H9 (cell line): Measurements from ENCODE around the gene NDE1. TPM values are rescaled to one million over a fixed set of nuclear protein-coding genes. Genes with fewer than 3 reads are reported as not detected.

Experiments used
- DNase-seq: peaks from one replicate; pipeline ENCODE4 v3.0.0-alpha.2; 2017
- H2AFZ ChIP-seq: one replicate; pipeline ENCODE4 v1.6.1; 2013; ENCODE audit warnings: mild to moderate bottlenecking, low read length, control low read depth, moderate library complexity
- H2AK5ac ChIP-seq: 2 replicates; pipeline ENCODE4 v1.6.1; 2013; ENCODE audit warnings: low read length, control low read depth, mixed read lengths; ENCODE audit not compliant: insufficient read length
- H2BK120ac ChIP-seq: one replicate; pipeline ENCODE4 v1.6.1; 2013; ENCODE audit warnings: low read depth, mild to moderate bottlenecking, low read length, control low read depth, inconsistent platforms; ENCODE audit not compliant: poor library complexity, severe bottlenecking
- H2BK12ac ChIP-seq: 2 replicates; pipeline ENCODE4 v1.6.1; 2013; ENCODE audit warnings: low read length, control low read depth, mixed read lengths, low read depth; ENCODE audit not compliant: insufficient read length
- H2BK15ac ChIP-seq: 2 replicates; pipeline ENCODE4 v1.6.1; 2013; ENCODE audit warnings: low read depth, low read length, control low read depth
- H2BK20ac ChIP-seq: one replicate; pipeline ENCODE4 v1.6.1; 2013; ENCODE audit warnings: low read depth, mild to moderate bottlenecking, low read length, control low read depth, inconsistent platforms; ENCODE audit not compliant: poor library complexity, severe bottlenecking
- H2BK5ac ChIP-seq: 2 replicates; pipeline ENCODE4 v1.6.1; 2013; ENCODE audit warnings: low read length, control low read depth, mixed read lengths; ENCODE audit not compliant: insufficient read length
- H3K14ac ChIP-seq: 2 replicates; pipeline ENCODE4 v1.6.1; 2013; ENCODE audit warnings: low read length, control low read depth; ENCODE audit not compliant: insufficient read depth
- H3K18ac ChIP-seq: 2 replicates; pipeline ENCODE4 v1.6.1; 2013; ENCODE audit warnings: low read depth, mild to moderate bottlenecking, mixed read lengths, low read length, control low read depth; ENCODE audit not compliant: insufficient read length
- H3K23ac ChIP-seq: 2 replicates; pipeline ENCODE4 v1.6.1; 2013; ENCODE audit warnings: low read length, control low read depth, mixed read lengths, low read depth; ENCODE audit not compliant: insufficient read length
- H3K23me2 ChIP-seq: 2 replicates; pipeline ENCODE4 v1.6.1; 2013; ENCODE audit warnings: low read depth, mild to moderate bottlenecking, mixed read lengths, low read length, control low read depth; ENCODE audit not compliant: insufficient read length, poor library complexity, severe bottlenecking
- H3K27ac ChIP-seq: 2 replicates; pipeline ENCODE4 v1.5.1; 2013; ENCODE audit warnings: low read length, control low read depth, mixed read lengths, low read depth; ENCODE audit not compliant: insufficient read length
- H3K27me3 ChIP-seq: 2 replicates; pipeline ENCODE4 v1.6.1; 2013; ENCODE audit warnings: low read length, control low read depth, inconsistent platforms; ENCODE audit not compliant: insufficient read depth
- H3K4ac ChIP-seq: 2 replicates; pipeline ENCODE4 v1.6.1; 2013; ENCODE audit warnings: low read depth, mild to moderate bottlenecking, control low read depth, inconsistent platforms, low read length, moderate library complexity
- H3K4me1 ChIP-seq: 2 replicates; pipeline ENCODE4 v1.6.1; 2013; ENCODE audit warnings: low read length, control low read depth, inconsistent platforms; ENCODE audit not compliant: insufficient read depth
- H3K4me2 ChIP-seq: 2 replicates; pipeline ENCODE4 v1.6.1; 2013; ENCODE audit warnings: low read length, control low read depth, mixed read lengths; ENCODE audit not compliant: insufficient read length, insufficient read depth
- H3K56ac ChIP-seq: 2 replicates; pipeline ENCODE4 v1.6.1; 2013; ENCODE audit warnings: low read depth, mild to moderate bottlenecking, mixed read lengths, low read length, control low read depth; ENCODE audit not compliant: insufficient read length
- H3K79me1 ChIP-seq: 2 replicates; pipeline ENCODE4 v1.6.1; 2013; ENCODE audit warnings: low read depth, mild to moderate bottlenecking, moderate library complexity, low read length, control low read depth, inconsistent platforms; ENCODE audit not compliant: insufficient read depth, poor library complexity, severe bottlenecking
- H3K79me2 ChIP-seq: 2 replicates; pipeline ENCODE4 v1.6.1; 2013; ENCODE audit warnings: low read length, control low read depth, inconsistent platforms; ENCODE audit not compliant: insufficient read depth
- H3K9ac ChIP-seq: 2 replicates; pipeline ENCODE4 v1.6.1; 2013; ENCODE audit warnings: low read length, control low read depth, mixed read lengths; ENCODE audit not compliant: insufficient read length; ENCODE audit errors: extremely low read depth
- H3K9me3 ChIP-seq: one replicate; pipeline ENCODE4 v1.6.1; 2013; ENCODE audit warnings: low read depth, low read length, inconsistent platforms; ENCODE audit not compliant: control insufficient read depth
- H3T11ph ChIP-seq: one replicate; pipeline ENCODE4 v1.6.1; 2013; ENCODE audit warnings: mild to moderate bottlenecking, low read length, control low read depth, inconsistent platforms
- H4K20me1 ChIP-seq: one replicate; pipeline ENCODE4 v1.6.1; 2013; ENCODE audit not compliant: control insufficient read depth, insufficient read length, insufficient read depth
- H4K5ac ChIP-seq: 2 replicates; pipeline ENCODE4 v1.6.1; 2013; ENCODE audit warnings: low read depth, mild to moderate bottlenecking, mixed read lengths, low read length, control low read depth; ENCODE audit not compliant: insufficient read length
- H4K8ac ChIP-seq: replicated peaks from 2 replicates; pipeline ENCODE4 v1.6.1; 2013; ENCODE audit warnings: low read length, control low read depth, mixed read lengths, low read depth; ENCODE audit not compliant: insufficient read length
- H4K91ac ChIP-seq: 2 replicates; pipeline ENCODE4 v1.6.1; 2013; ENCODE audit warnings: low read depth, mild to moderate bottlenecking, moderate library complexity, mixed read lengths, low read length, control low read depth; ENCODE audit not compliant: insufficient read length
- H3K27ac Mint-ChIP-seq, 3 experiments: 2 replicates in 2 of 3; 3 replicates in 1 of 3; pipeline ENCODE4 v1.8.0; 2020 to 2021; ENCODE audit warnings: mixed read lengths in 3 of 3, mild to moderate bottlenecking in 1 of 3, moderate library complexity in 1 of 3
- H3K27me3 Mint-ChIP-seq: 2 replicates; pipeline ENCODE4 v1.8.0; 2021; ENCODE audit warnings: low read depth, mild to moderate bottlenecking, moderate library complexity, mixed read lengths
- H3K36me3 Mint-ChIP-seq, 3 experiments: 2 replicates in 2 of 3; 3 replicates in 1 of 3; pipeline ENCODE4 v1.8.0; 2020 to 2021; ENCODE audit warnings: low read depth in 3 of 3, mixed read lengths in 3 of 3; ENCODE audit not compliant: insufficient read depth in 1 of 3
- H3K4me1 Mint-ChIP-seq, 2 experiments: 2 replicates each; pipeline ENCODE4 v1.8.0; 2020; ENCODE audit warnings: mixed read lengths in 2 of 2
- H3K4me3 Mint-ChIP-seq, 2 experiments: 2 replicates in 1 of 2; 3 replicates in 1 of 2; pipeline ENCODE4 v1.8.0; 2020 to 2021; ENCODE audit warnings: mild to moderate bottlenecking in 2 of 2, mixed read lengths in 2 of 2, moderate library complexity in 1 of 2
- H3K9me3 Mint-ChIP-seq, 2 experiments: 2 replicates in 1 of 2; 3 replicates in 1 of 2; pipeline ENCODE4 v1.8.0; 2020; ENCODE audit warnings: mild to moderate bottlenecking in 2 of 2, mixed read lengths in 2 of 2, moderate library complexity in 1 of 2
- CTCF ChIP-seq: fragments of 200-600 bp; sonication (generic); conservative IDR thresholded peaks from 3 replicates; pipeline ENCODE4 v1.8.0; 2021; ENCODE audit warnings: antibody characterized with exemption, mild to moderate bottlenecking
- WGBS: extraction: QIAGEN DNeasy Blood & Tissue Kit; methylation state at CpG from one replicate; pipeline ENCODE4 v1.1.7; 2013; ENCODE audit warnings: missing lambda C conversion rate, low lambda C conversion rate, mixed read lengths; ENCODE audit not compliant: insufficient read length; ENCODE audit errors: extremely low coverage; 5-methylcytosine and 5-hydroxymethylcytosine counted together
- total RNA-seq: library from RNA; stranded (reverse); gene quantifications from 2 replicates; pipeline ENCODE4 v1.2.1, GENCODE V29; 2021

Gene NDE1
- total RNA-seq, 1 experiment from 2014 or later: 49.6 TPM

GRCh38 chr16:15642557-15643047 lies 7.4 kb upstream of the NDE1 start:
- Mint-ChIP-seq H3K36me3 (peaks cover 10 to 16% (median 15%) of the 10 kb centered on the region in 3 experiments; a peak in 6 of 7 replicates), H3K9me3 (no peaks in the 10 kb centered on the region), H3K4me3 (peak overlapping the region; percentile 85 to 90), H3K27ac (peak overlapping the region in 1 of 3 experiments; percentile 90; a peak in 2 of 7 replicates), H3K27me3 (no peaks in the 10 kb centered on the region), H3K4me1 (peaks cover 15 to 16% of the 10 kb centered on the region in 2 experiments)
- Histone ChIP-seq H4K91ac (no peak overlapping the region), H3K56ac (no peak overlapping the region), H2BK20ac (no peak overlapping the region), H3K4ac (no peak overlapping the region), H2AK5ac (no peak overlapping the region), H4K20me1 (no peaks in the 10 kb centered on the region), H3K4me2 (peak overlapping the region; percentile 63), H3K9me3 (no peaks in the 10 kb centered on the region), H3K4me1 (no peaks in the 10 kb centered on the region), H3K79me2 (peaks cover 6% of the 10 kb centered on the region), H3K9ac (peak overlapping the region; percentile 74), H2BK15ac (no peak overlapping the region), H2BK120ac (no peak overlapping the region), H3K27me3 (no peaks in the 10 kb centered on the region), H2BK5ac (no peak overlapping the region), H2AFZ (no peak overlapping the region), H3K14ac (peak overlapping the region; percentile 37), H3K18ac (no peak overlapping the region), H4K5ac (no peak overlapping the region), H3K27ac (peak overlapping the region; percentile 38), H3T11ph (no peak overlapping the region), H4K8ac (no peak overlapping the region), H2BK12ac (no peak overlapping the region), H3K23ac (no peak overlapping the region), H3K79me1 (peaks cover 3% of the 10 kb centered on the region), H3K23me2 (peaks cover 4% of the 10 kb centered on the region)
- TF ChIP-seq CTCF: peak; percentile 45; the same call in 2 of the 3 replicates
- no CpG with 5 or more reads among the region's 23 CpGs for WGBS
- no peak for DNase-seq
